Endothelial cell of umbilical vein (primary cell): Measurements from ENCODE around the gene ARHGDIA. TPM values are rescaled to one million over a fixed set of nuclear protein-coding genes. Genes with fewer than 3 reads are reported as not detected.

Experiments used
- BruUV-seq: library from RNA; stranded (reverse); fragments of 400-500 nt; replicated peaks from 2 replicates; lab custom pipeline; 2021; lab: Mats Ljungman, UMichigan
- CTCF ChIA-PET: fragments of 300-600, 350-600 bp; sonication (Branson Sonifier 250); formaldehyde crosslinking; loops from one replicate; lab custom pipeline; 2021; ENCODE audit warnings: antibody characterized with exemption, inconsistent platforms; lab: Charles Lee
- POLR2A ChIA-PET: fragments of 300-600, 350-600 bp; sonication (Branson Sonifier 250); formaldehyde crosslinking; loops from one replicate; lab custom pipeline; 2021; ENCODE audit warnings: antibody characterized with exemption, inconsistent platforms; lab: Charles Lee
- DNase-seq: peaks from one replicate; pipeline ENCODE4 v3.0.0-alpha.2; 2011; ENCODE audit warnings: low read depth, low spot score
- FAIRE-seq: peaks from 2 replicates; lab custom pipeline; 2011; peaks lifted over from hg19 to GRCh38; lab: Jason Lieb, UNC
- H2AFZ ChIP-seq: 2 replicates; pipeline ENCODE4 v1.6.0; 2012; ENCODE audit warnings: low read depth, low read length, control low read depth, inconsistent platforms
- H3K27ac ChIP-seq: 2 replicates; pipeline ENCODE4 v1.5.1; 2011; ENCODE audit warnings: low read depth, mild to moderate bottlenecking, control low read depth, low read length, moderate library complexity; ENCODE audit not compliant: insufficient read depth
- H3K27me3 ChIP-seq, 2 experiments: 2 replicates each; pipeline versions ENCODE4 v1.6.0 to v1.6.1; 2011; ENCODE audit warnings: low read length in 2 of 2, mixed read lengths in 1 of 2; ENCODE audit not compliant: control insufficient read depth in 2 of 2, insufficient read depth in 2 of 2
- H3K36me3 ChIP-seq, 2 experiments: 2 replicates in 1 of 2; 3 replicates in 1 of 2; pipeline ENCODE4 v1.5.1; 2011; ENCODE audit warnings: low read length in 2 of 2, mild to moderate bottlenecking in 1 of 2, moderate library complexity in 1 of 2; ENCODE audit not compliant: control insufficient read depth in 2 of 2, insufficient read depth in 2 of 2; ENCODE audit errors: extremely low read depth in 1 of 2
- H3K4me1 ChIP-seq: 3 replicates; pipeline ENCODE4 v1.5.1; 2011; ENCODE audit warnings: mild to moderate bottlenecking, low read length; ENCODE audit not compliant: control insufficient read depth, insufficient read depth; ENCODE audit errors: extremely low read depth
- H3K4me2 ChIP-seq: 2 replicates; pipeline ENCODE4 v1.6.1; 2011; ENCODE audit warnings: low read length, control low read depth, mixed read lengths; ENCODE audit not compliant: insufficient read depth
- H3K4me3 ChIP-seq, 3 experiments: fragments of 200-600 bp in 1 of 3; sonication (generic), shearing (Covaris generic) in 1 of 3; replicated peaks in 1 of 3; 2 replicates each; pipeline ENCODE4 v1.5.1; 2011 to 2016; ENCODE audit warnings: control low read depth in 3 of 3, low read length in 3 of 3, mild to moderate bottlenecking in 2 of 3, inconsistent platforms in 1 of 3, low read depth in 1 of 3, moderate library complexity in 1 of 3; ENCODE audit not compliant: insufficient read depth in 1 of 3
- H3K79me2 ChIP-seq: 2 replicates; pipeline ENCODE4 v1.6.0; 2012; ENCODE audit warnings: low read length, inconsistent platforms; ENCODE audit not compliant: control insufficient read depth, insufficient read depth
- H3K9ac ChIP-seq: replicated peaks from 2 replicates; pipeline ENCODE3; 2011; ENCODE audit warnings: low read length, control low read depth; ENCODE audit not compliant: insufficient read depth; ENCODE audit errors: extremely low read depth
- H3K9me1 ChIP-seq: replicated peaks from 3 replicates; pipeline ENCODE4 v1.6.0; 2011; ENCODE audit warnings: mild to moderate bottlenecking, low read length; ENCODE audit not compliant: control insufficient read depth, insufficient read depth; ENCODE audit errors: extremely low read depth
- H3K9me3 ChIP-seq: replicated peaks from 2 replicates; pipeline ENCODE4 v1.5.1; 2012; ENCODE audit warnings: low read length, inconsistent platforms; ENCODE audit not compliant: control insufficient read depth, insufficient read depth
- H4K20me1 ChIP-seq: replicated peaks from 2 replicates; pipeline ENCODE3; 2011; ENCODE audit warnings: mild to moderate bottlenecking, low read length; ENCODE audit not compliant: control insufficient read depth, insufficient read depth; ENCODE audit errors: extremely low read depth
- CTCF ChIP-seq, 2 donors: IDR thresholded peaks; 1 replicate in 1 of 2; 2 replicates in 1 of 2; pipeline ENCODE4 v1.5.1; 2011; ENCODE audit warnings: low read length in 2 of 2, mild to moderate bottlenecking in 2 of 2, moderate library complexity in 2 of 2, control low read depth in 1 of 2, inconsistent platforms in 1 of 2, low read depth in 1 of 2; ENCODE audit not compliant: insufficient read depth in 1 of 2; ENCODE audit errors: extremely low read depth in 1 of 2
- EZH2 ChIP-seq: IDR thresholded peaks from 2 replicates; pipeline ENCODE4 v1.6.1; 2012; ENCODE audit warnings: borderline replicate concordance, low read depth, mild to moderate bottlenecking, moderate library complexity, low read length, inconsistent platforms; ENCODE audit not compliant: severe bottlenecking
- FOS ChIP-seq: IDR thresholded peaks from 2 replicates; pipeline ENCODE4 v1.6.1; 2011; ENCODE audit warnings: mild to moderate bottlenecking, low read length, moderate library complexity, borderline replicate concordance; ENCODE audit not compliant: insufficient read depth
- GATA2 ChIP-seq: IDR thresholded peaks from 2 replicates; pipeline ENCODE4 v1.7.0; 2011; ENCODE audit warnings: low read depth, mild to moderate bottlenecking, moderate library complexity, mixed read lengths, low read length; ENCODE audit not compliant: insufficient read length, insufficient read depth
- JUN ChIP-seq: IDR thresholded peaks from 2 replicates; pipeline ENCODE4 v1.6.1; 2011; ENCODE audit warnings: borderline replicate concordance, low read depth; ENCODE audit not compliant: insufficient read length, insufficient read depth
- MAX ChIP-seq: IDR thresholded peaks from 2 replicates; pipeline ENCODE4 v1.6.1; 2011; ENCODE audit not compliant: insufficient read depth, insufficient read length
- MYC ChIP-seq: IDR thresholded peaks from one replicate; pipeline ENCODE4 v1.6.1; 2011; ENCODE audit warnings: mild to moderate bottlenecking, low read depth, low read length
- POLR2A ChIP-seq: IDR thresholded peaks from 2 replicates; pipeline ENCODE4 v1.6.1; 2012; ENCODE audit warnings: low read depth, mild to moderate bottlenecking, control low read depth, low read length
- POLR2AphosphoS5 ChIP-seq: IDR thresholded peaks from 2 replicates; pipeline ENCODE4 v1.6.1; 2012; ENCODE audit warnings: low read depth, mild to moderate bottlenecking, control low read depth, low read length, moderate library complexity; ENCODE audit not compliant: insufficient read depth
- dilution Hi-C: fragments of 300-500 bp; cut with MboI; formaldehyde crosslinking; loops from one replicate; pipeline ENCODE4 v1.15.0; 2019; ENCODE audit warnings: low sequenced_read_pairs; ENCODE audit not compliant: extremely low pct_ligation_motif_present
- intact Hi-C: fragments of 100-400 bp; cut with micrococcal nuclease; formaldehyde crosslinking; loops from one replicate; pipeline ENCODE4 v1.10.0; 2022
- polyA plus RNA-seq, 4 experiments: library from polyadenylated mRNA; depleted of rRNA in 3 of 4; stranded (reverse) in 3 of 4; unstranded in 1 of 4; fragments of >200 nt; gene quantifications; 2 replicates each; pipeline versions ENCODE4 v1.2.1 to v1.2.3, GENCODE V29; 2011 to 2012; ENCODE audit warnings: missing spikeins in 1 of 4
- total RNA-seq: library from RNA; stranded (reverse); gene quantifications from 2 replicates; pipeline ENCODE4 v1.2.3, GENCODE V29; 2021

The ARHGDIA gene
- total and polyA plus RNA-seq, 2 donors (not counting 3 experiments of a cell fraction or from before 2014, with no cell fraction given), result 358 to 645 TPM

- peaks cover 34% of the 10 kb centered on the region for H3K79me2 ChIP-seq
- H3K4me1 ChIP-seq, result no peaks in the 10 kb centered on the region
- H3K4me2 ChIP-seq, result no peak overlapping the region
- peaks cover 20 to 60% of the 10 kb centered on the region in 2 experiments for H3K36me3 ChIP-seq
- ChIA-PET CTCF (interaction anchor here (1.0 kb wide), 1 partner anchor 117 kb away, joined by 3 read pairs; no protein-coding TSS in a partner anchor), POLR2A (interaction anchor here (0.6 to 1.1 kb wide), 2 partner anchors 10 to 395 kb away, joined by 3 read pairs; no protein-coding TSS in a partner anchor)
- no peaks in the 10 kb centered on the region for H3K27me3 ChIP-seq
- H3K9me1 ChIP-seq, result no peaks in the 10 kb centered on the region
- TF ChIP-seq FOS (no peak), EZH2 (no peak), POLR2A (no peak), MAX (no peak), MYC (no peak), JUN (no peak), CTCF (IDR thresholded peaks at IDR 0.05; ENCODE audit: extremely low read depth in 1 of 2, insufficient read depth in 1 of 2, low read depth in 1 of 2, low read length in 2 of 2) (no peak), POLR2AphosphoS5 (no peak), GATA2 (no peak)
- no peak overlapping the region for H3K4me3 ChIP-seq
- H4K20me1 ChIP-seq, result no peaks in the 10 kb centered on the region
- no peak for FAIRE-seq
- no TSS peak for BruUV-seq
- H3K9ac ChIP-seq, result no peak overlapping the region
- intact Hi-C loops (no loop called here), dilution Hi-C loops (no loop called here)
- DNase-seq, result no peak
- no peak overlapping the region for H3K27ac ChIP-seq
- H3K9me3 ChIP-seq, result no peaks in the 10 kb centered on the region
- no peak overlapping the region for H2AFZ ChIP-seq
Measured at GRCh38 chr17:81851423-81851822, 19.7 kb downstream of the ARHGDIA start.
